Fibroblast of villous mesenchyme (primary cell): ENCODE results near the gene MEIKIN. TPM values are rescaled to one million over a fixed set of nuclear protein-coding genes. Genes with fewer than 3 reads are reported as not detected.

Experiments used
- DNase-seq: peaks from one replicate; pipeline ENCODE4 v3.0.0-alpha.2; 2010; ENCODE audit warnings: low read depth
- H3K4me3 ChIP-seq: 2 replicates; pipeline ENCODE4 v1.5.1; 2011; ENCODE audit warnings: low read depth, mild to moderate bottlenecking, low read length
- CTCF ChIP-seq: IDR thresholded peaks from 2 replicates; pipeline ENCODE4 v1.5.1; 2012; ENCODE audit warnings: low read depth, mild to moderate bottlenecking, low read length; ENCODE audit not compliant: insufficient read depth
- total RNA-seq: library from RNA; depleted of rRNA; stranded (reverse); fragments of >200 nt; gene quantifications from 2 replicates; pipeline ENCODE4 v1.2.3, GENCODE V29; 2012

MEIKIN gene
- total RNA-seq, 1 donor, result not detected

- no peak for DNase-seq
- no peak for TF ChIP-seq CTCF
- no peak overlapping the region for H3K4me3 ChIP-seq
Measured at GRCh38 chr5:131981516-131981915, 36.1 kb upstream of the MEIKIN start.

GRCh38 chr5:131980696-131981095 is 35.2 kb upstream of the MEIKIN start:
- H3K4me3 ChIP-seq, result no peak overlapping the region
- DNase-seq, result no peak
- TF ChIP-seq CTCF, result no peak

- DNase-seq, result no peak
- no peak for TF ChIP-seq CTCF
- H3K4me3 ChIP-seq, result no peak overlapping the region
Measured at GRCh38 chr5:131979816-131980215, 34.4 kb upstream of the MEIKIN start.

- DNase-seq, result no peak
- TF ChIP-seq CTCF, result no peak
- no peak overlapping the region for H3K4me3 ChIP-seq
Measured at GRCh38 chr5:131977212-131977604, 31.7 kb upstream of the MEIKIN start.

GRCh38 chr5:131976414-131977211 is 31.1 kb upstream of the MEIKIN start:
- H3K4me3 ChIP-seq, result no peak overlapping the region
- TF ChIP-seq CTCF, result no peak
- no peak for DNase-seq

GRCh38 chr5:131974956-131975726 is 29.7 kb upstream of the MEIKIN start:
- TF ChIP-seq CTCF, result no peak
- H3K4me3 ChIP-seq, result no peak overlapping the region
- no peak for DNase-seq
